ENCODE measurements around the gene SCAPER.
"Not testable (repeated sequence)": the region's sequence is repeated elsewhere in the genome, so short reads cannot be mapped to it uniquely, and the experiment has no call there.

SCAPER gene

GRCh38 chr15:76863123-76863522, 42.0 kb downstream of the SCAPER start:
- DNase-seq (ENCODE audit: low spot score): no peak

GRCh38 chr15:76861815-76862397, 43.2 kb downstream of the SCAPER start:
- no peak for DNase-seq (ENCODE audit: low spot score)

- DNase-seq (ENCODE audit: low spot score): no peak
Observed at GRCh38 chr15:76860201-76860600, 44.9 kb downstream of the SCAPER start.

- DNase-seq (ENCODE audit: low spot score): not testable (repeated sequence)
Observed at GRCh38 chr15:76850367-76850766, 54.8 kb downstream of the SCAPER start.

GRCh38 chr15:76846782-76847181, 58.4 kb downstream of the SCAPER start:
- no peak for DNase-seq (ENCODE audit: low spot score)

- no peak for DNase-seq (ENCODE audit: low spot score)
Observed at GRCh38 chr15:76844096-76844495, 61.0 kb downstream of the SCAPER start.

GRCh38 chr15:76843269-76843668, 61.9 kb downstream of the SCAPER start:
- DNase-seq (ENCODE audit: low spot score): no peak

GRCh38 chr15:76840830-76841460, 64.2 kb downstream of the SCAPER start:
- DNase-seq (ENCODE audit: low spot score): no peak

GRCh38 chr15:76839173-76839572, 66.0 kb downstream of the SCAPER start:
- DNase-seq (ENCODE audit: low spot score): no peak

GRCh38 chr15:76837474-76837873, 67.7 kb downstream of the SCAPER start:
- no peak for DNase-seq (ENCODE audit: low spot score)

GRCh38 chr15:76829939-76830338, 75.2 kb downstream of the SCAPER start:
- no peak for DNase-seq (ENCODE audit: low spot score)

- DNase-seq (ENCODE audit: low spot score): no peak
Observed at GRCh38 chr15:76823890-76824289, 81.2 kb downstream of the SCAPER start.

- no peak for DNase-seq (ENCODE audit: low spot score)
Observed at GRCh38 chr15:76823303-76823702, 81.8 kb downstream of the SCAPER start.

- DNase-seq (ENCODE audit: low spot score): not testable (repeated sequence)
Observed at GRCh38 chr15:76818926-76819325, 86.2 kb downstream of the SCAPER start.

GRCh38 chr15:76815421-76815820, 89.7 kb downstream of the SCAPER start:
- no peak for DNase-seq (ENCODE audit: low spot score)

- DNase-seq (ENCODE audit: low spot score): no peak
Observed at GRCh38 chr15:76812381-76812780, 92.8 kb downstream of the SCAPER start.

- no peak for DNase-seq (ENCODE audit: low spot score)
Observed at GRCh38 chr15:76809412-76810103, 95.6 kb downstream of the SCAPER start.

GRCh38 chr15:76803049-76803571, 102.0 kb downstream of the SCAPER start:
- no peak for DNase-seq (ENCODE audit: low spot score)

GRCh38 chr15:76802411-76802810, 102.7 kb downstream of the SCAPER start:
- DNase-seq (ENCODE audit: low spot score): no peak

- no peak for DNase-seq (ENCODE audit: low spot score)
Observed at GRCh38 chr15:76799760-76800159, 105.4 kb downstream of the SCAPER start.

- DNase-seq (ENCODE audit: low spot score): no peak
Observed at GRCh38 chr15:76795217-76795616, 109.9 kb downstream of the SCAPER start.

- no peak for DNase-seq (ENCODE audit: low spot score)
Observed at GRCh38 chr15:76793162-76793561, 112.0 kb downstream of the SCAPER start.

- no peak for DNase-seq (ENCODE audit: low spot score)
Observed at GRCh38 chr15:76791511-76791910, 113.6 kb downstream of the SCAPER start.

All from hematopoietic multipotent progenitor cell treated with erythropoietin and hydrocortisone succinate and interleukin-3 and kit ligand, for 17 days (in vitro differentiated cells).